Fibroblast of mammary gland (primary cell): ENCODE measurements around the gene LDLRAD3.

Source experiments
- DNase-seq: peaks from one replicate; pipeline ENCODE4 v3.0.0-alpha.2; 2010; ENCODE audit warnings: low read depth
- H3K4me3 ChIP-seq: 2 replicates; pipeline ENCODE4 v1.5.1; 2011; ENCODE audit warnings: low read depth, mild to moderate bottlenecking, low read length, moderate library complexity; ENCODE audit not compliant: control insufficient read depth
- CTCF ChIP-seq: conservative IDR thresholded peaks from 2 replicates; pipeline ENCODE4 v1.5.1; 2011; ENCODE audit warnings: low read depth, low read length, inconsistent platforms; ENCODE audit not compliant: control insufficient read depth, insufficient read depth

LDLRAD3 gene

GRCh38 chr11:36107547-36107946, 163.7 kb downstream of the LDLRAD3 start:
- H3K4me3 ChIP-seq = no peak overlapping the region
- DNase-seq = no peak
- TF ChIP-seq CTCF = no peak

GRCh38 chr11:36108881-36109589, 165.2 kb downstream of the LDLRAD3 start:
- no peak overlapping the region for H3K4me3 ChIP-seq
- DNase-seq = no peak
- no peak for TF ChIP-seq CTCF

- no peak for TF ChIP-seq CTCF
- no peak overlapping the region for H3K4me3 ChIP-seq
- no peak for DNase-seq
Observed at GRCh38 chr11:36109590-36109849, 165.7 kb downstream of the LDLRAD3 start.

- no peak for TF ChIP-seq CTCF
- H3K4me3 ChIP-seq = no peak overlapping the region
- DNase-seq = no peak
Observed at GRCh38 chr11:36109850-36110606, 166.2 kb downstream of the LDLRAD3 start.

- H3K4me3 ChIP-seq = no peak overlapping the region
- TF ChIP-seq CTCF = no peak
- no peak for DNase-seq
Observed at GRCh38 chr11:36110668-36111410, 167.0 kb downstream of the LDLRAD3 start.

GRCh38 chr11:36114095-36114494, 170.2 kb downstream of the LDLRAD3 start:
- no peak overlapping the region for H3K4me3 ChIP-seq
- no peak for TF ChIP-seq CTCF
- no peak for DNase-seq
